Gastrocnemius medialis (tissue), 4 donors: ENCODE results near the gene RABGAP1L. TPM values are rescaled to one million over a fixed set of nuclear protein-coding genes. Genes with fewer than 3 reads are reported as not detected.
A peak's percentile ranks its signal among the peaks of the same experiment; 100 is the strongest.

Source experiments
- ATAC-seq, 2 donors: fragments of 150-250 bp; one replicate each; pipeline ENCODE4 v1.9.1; 2016
- DNase-seq, 2 donors: peaks; one replicate each; pipeline ENCODE4 v3.0.0-alpha.2; 2019
- H3K27ac ChIP-seq, 4 donors: fragments of 200-600 bp; sonication (generic); 1 replicate in 1 of 4; 2 replicates in 3 of 4; pipeline ENCODE4 v1.5.1; 2016 to 2018; ENCODE audit warnings: mild to moderate bottlenecking in 2 of 4, moderate library complexity in 1 of 4
- H3K27me3 ChIP-seq, 3 donors: fragments of 200-600 bp; sonication (generic) in 2 of 3; 1 replicate in 1 of 3; 2 replicates in 2 of 3; pipeline versions ENCODE4 v1.5.1 to v1.6.0; 2016 to 2019; ENCODE audit warnings: mild to moderate bottlenecking in 1 of 3, moderate library complexity in 1 of 3
- H3K36me3 ChIP-seq, 2 donors: fragments of 200-600 bp; sonication (generic) in 1 of 2; one replicate each; pipeline ENCODE4 v1.5.1; 2017 to 2018
- H3K4me1 ChIP-seq, 2 donors: fragments of 200-600 bp; sonication (generic) in 1 of 2; one replicate each; pipeline ENCODE4 v1.5.1; 2016 to 2017; ENCODE audit warnings: mild to moderate bottlenecking in 2 of 2
- H3K4me3 ChIP-seq, 4 donors: fragments of 200-600 bp; sonication (generic) in 3 of 4; 1 replicate in 1 of 4; 2 replicates in 3 of 4; pipeline ENCODE4 v1.5.1; 2016 to 2019; ENCODE audit warnings: mild to moderate bottlenecking in 2 of 4
- H3K9me3 ChIP-seq, 3 donors: fragments of 200-600 bp; sonication (generic) in 2 of 3; 1 replicate in 1 of 3; 2 replicates in 2 of 3; pipeline ENCODE4 v1.5.1; 2016 to 2019
- POLR2A ChIP-seq, 2 donors: fragments of 450-650 bp; IDR thresholded peaks; one replicate each; pipeline ENCODE4 v1.6.1; 2017; ENCODE audit warnings: antibody characterized with exemption in 2 of 2, mild to moderate bottlenecking in 2 of 2, moderate library complexity in 2 of 2
- in situ Hi-C, 4 donors: fragments of 200-750 bp; cut with MboI; loops; one replicate each; pipeline versions ENCODE4 v1.15.0 to v1.8.0; 2017; ENCODE audit warnings: low sequenced_read_pairs in 4 of 4
- intact Hi-C: fragments of 100-400 bp; cut with DNase I; formaldehyde crosslinking; loops from one replicate; pipeline ENCODE4 v1.15.1; 2023; ENCODE audit warnings: low total_unique reads
- total RNA-seq, 4 donors: library from RNA; depleted of rRNA; stranded (reverse); fragments of >200 nt; gene quantifications; one replicate each; pipeline versions ENCODE4 v1.1.0 to v1.2.3, GENCODE V29; 2016
- TF ChIP-seq, protein P1 (sequence below), 5 experiments: fragments of 450-650 bp in 3 of 5; fragments of 200-600 bp in 2 of 5; sonication (generic) in 2 of 5; IDR thresholded peaks in 4 of 5; conservative IDR thresholded peaks in 1 of 5; 1 replicate in 4 of 5; 2 replicates in 1 of 5; pipeline ENCODE4 v1.5.1; 2016 to 2019; ENCODE audit warnings: antibody characterized with exemption in 5 of 5, mild to moderate bottlenecking in 3 of 5, moderate library complexity in 3 of 5

RABGAP1L gene
- total RNA-seq, 4 donors from 2014 or later, result 8.8 to 22.2 (median 14.9) TPM

DNA sequence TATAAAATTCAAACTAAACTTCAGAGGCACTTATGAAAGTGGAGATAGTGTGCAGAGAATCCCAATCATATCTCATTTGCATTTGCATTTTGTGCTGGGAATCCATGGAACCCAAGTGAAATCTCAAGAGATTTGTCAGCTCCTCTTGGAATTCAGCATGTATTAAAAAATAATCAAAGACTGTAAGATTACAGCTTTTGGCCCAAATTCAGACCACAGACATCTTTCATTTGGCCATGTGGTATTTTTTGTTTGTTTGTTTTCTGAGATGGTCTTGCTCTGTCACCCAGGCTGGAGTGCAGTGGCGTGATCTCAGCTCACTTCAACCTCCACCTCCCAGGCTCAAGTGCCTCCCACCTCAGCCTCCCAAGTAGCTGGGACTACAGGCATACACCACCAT is 836.6 kb downstream of the RABGAP1L start:
- peaks cover 6 to 9% of the 10 kb centered on the region in 2 donors for H3K4me1 ChIP-seq
- in situ Hi-C loops (loop anchor here in 1 of 4 donors (25.0 kb wide), 1 partner anchor 1134 kb away; the partner anchor contains the start of genes GAS5 and ZBTB37), intact Hi-C loops (loop anchor here (10.0 kb wide), 2 partner anchors 971 to 1171 kb away; partner anchors contain the start of genes CENPL, DARS2 and RC3H1)
- no peak overlapping the region for H3K27ac ChIP-seq
- H3K27me3 ChIP-seq, result no peaks in the 10 kb centered on the region
- no peak overlapping the region for H3K4me3 ChIP-seq
- DNase-seq (no peak), ATAC-seq (no peak)
- no peaks in the 10 kb centered on the region for H3K9me3 ChIP-seq
- TF ChIP-seq, protein P1, sequence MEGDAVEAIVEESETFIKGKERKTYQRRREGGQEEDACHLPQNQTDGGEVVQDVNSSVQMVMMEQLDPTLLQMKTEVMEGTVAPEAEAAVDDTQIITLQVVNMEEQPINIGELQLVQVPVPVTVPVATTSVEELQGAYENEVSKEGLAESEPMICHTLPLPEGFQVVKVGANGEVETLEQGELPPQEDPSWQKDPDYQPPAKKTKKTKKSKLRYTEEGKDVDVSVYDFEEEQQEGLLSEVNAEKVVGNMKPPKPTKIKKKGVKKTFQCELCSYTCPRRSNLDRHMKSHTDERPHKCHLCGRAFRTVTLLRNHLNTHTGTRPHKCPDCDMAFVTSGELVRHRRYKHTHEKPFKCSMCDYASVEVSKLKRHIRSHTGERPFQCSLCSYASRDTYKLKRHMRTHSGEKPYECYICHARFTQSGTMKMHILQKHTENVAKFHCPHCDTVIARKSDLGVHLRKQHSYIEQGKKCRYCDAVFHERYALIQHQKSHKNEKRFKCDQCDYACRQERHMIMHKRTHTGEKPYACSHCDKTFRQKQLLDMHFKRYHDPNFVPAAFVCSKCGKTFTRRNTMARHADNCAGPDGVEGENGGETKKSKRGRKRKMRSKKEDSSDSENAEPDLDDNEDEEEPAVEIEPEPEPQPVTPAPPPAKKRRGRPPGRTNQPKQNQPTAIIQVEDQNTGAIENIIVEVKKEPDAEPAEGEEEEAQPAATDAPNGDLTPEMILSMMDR (IDR thresholded peaks at IDR 0.05 in 4 of 5, conservative IDR thresholded peaks at IDR 0.05 in 1 of 5), result no peak
- TF ChIP-seq POLR2A (IDR thresholded peaks at IDR 0.05), result no peak
- H3K36me3 ChIP-seq, result no peaks in the 10 kb centered on the region

DNA sequence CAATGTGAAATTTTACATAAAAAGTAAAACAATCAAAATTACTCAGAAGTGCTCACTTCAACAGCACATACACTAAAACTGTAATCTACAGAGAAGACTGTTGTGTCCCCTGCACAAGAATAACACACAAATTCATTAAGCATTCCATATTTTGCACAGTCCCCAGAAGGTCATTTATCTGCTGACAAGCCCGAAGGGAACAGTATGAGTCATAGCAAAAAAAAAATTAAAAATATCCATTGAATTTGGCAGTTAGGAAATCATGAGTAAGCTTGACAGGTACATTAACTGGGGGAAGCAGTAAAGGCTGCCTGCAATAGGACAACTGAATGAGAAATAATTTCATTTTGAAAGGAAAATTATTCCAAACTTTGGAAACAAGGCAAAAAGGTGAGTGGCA is 837.2 kb downstream of the RABGAP1L start:
- ATAC-seq (no peak), DNase-seq (no peak)
- Histone ChIP-seq H3K4me1 (peaks cover 6 to 11% of the 10 kb centered on the region in 2 donors), H3K4me3 (no peak overlapping the region), H3K27me3 (no peaks in the 10 kb centered on the region), H3K36me3 (no peaks in the 10 kb centered on the region), H3K27ac (no peak overlapping the region), H3K9me3 (no peaks in the 10 kb centered on the region)
- in situ Hi-C loops (loop anchor here in 1 of 4 donors (25.0 kb wide), 1 partner anchor 1134 kb away; the partner anchor contains the start of genes GAS5 and ZBTB37), intact Hi-C loops (loop anchor here (10.0 kb wide), 2 partner anchors 972 to 1172 kb away; partner anchors contain the start of genes CENPL, DARS2 and RC3H1)
- TF ChIP-seq POLR2A (IDR thresholded peaks at IDR 0.05), result no peak
- TF ChIP-seq, protein P1 (IDR thresholded peaks at IDR 0.05 in 4 of 5, conservative IDR thresholded peaks at IDR 0.05 in 1 of 5), result no peak

DNA sequence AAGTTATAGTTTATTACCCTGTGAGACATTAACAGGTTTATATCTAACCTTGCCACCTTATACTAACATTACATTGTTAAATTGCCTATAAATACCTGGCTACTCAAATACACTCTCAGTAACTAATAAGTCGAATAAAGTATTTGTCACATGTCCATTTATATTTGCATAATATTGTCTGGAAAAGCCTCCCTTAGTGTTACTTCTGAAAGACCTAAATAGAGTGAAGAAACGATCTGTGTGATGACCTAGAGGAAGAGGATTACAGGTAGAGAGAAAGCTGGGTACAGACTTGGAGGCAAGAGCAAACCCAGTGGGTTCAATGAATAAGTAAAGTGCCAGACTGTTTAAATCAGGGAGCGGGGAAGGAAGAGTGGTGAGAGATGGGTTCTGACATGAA is 837.7 kb downstream of the RABGAP1L start:
- intact Hi-C loops, result loop anchor here (10.0 kb wide), 2 partner anchors 972 to 1172 kb away; partner anchors contain the start of genes CENPL, DARS2 and RC3H1
- TF ChIP-seq, protein P1 (IDR thresholded peaks at IDR 0.05 in 4 of 5, conservative IDR thresholded peaks at IDR 0.05 in 1 of 5), result no peak
- TF ChIP-seq POLR2A (IDR thresholded peaks at IDR 0.05), result no peak
- H3K9me3 ChIP-seq, result no peaks in the 10 kb centered on the region
- H3K4me1 ChIP-seq, result peaks cover 10 to 11% of the 10 kb centered on the region in 2 donors
- in situ Hi-C loops, result loop anchor here in 1 of 4 donors (25.0 kb wide), 1 partner anchor 1135 kb away; the partner anchor contains the start of genes GAS5 and ZBTB37
- H3K36me3 ChIP-seq, result no peaks in the 10 kb centered on the region
- no peak overlapping the region for H3K4me3 ChIP-seq
- DNase-seq, result no peak
- no peaks in the 10 kb centered on the region for H3K27me3 ChIP-seq
- no peak overlapping the region for H3K27ac ChIP-seq
- ATAC-seq, result no peak

DNA sequence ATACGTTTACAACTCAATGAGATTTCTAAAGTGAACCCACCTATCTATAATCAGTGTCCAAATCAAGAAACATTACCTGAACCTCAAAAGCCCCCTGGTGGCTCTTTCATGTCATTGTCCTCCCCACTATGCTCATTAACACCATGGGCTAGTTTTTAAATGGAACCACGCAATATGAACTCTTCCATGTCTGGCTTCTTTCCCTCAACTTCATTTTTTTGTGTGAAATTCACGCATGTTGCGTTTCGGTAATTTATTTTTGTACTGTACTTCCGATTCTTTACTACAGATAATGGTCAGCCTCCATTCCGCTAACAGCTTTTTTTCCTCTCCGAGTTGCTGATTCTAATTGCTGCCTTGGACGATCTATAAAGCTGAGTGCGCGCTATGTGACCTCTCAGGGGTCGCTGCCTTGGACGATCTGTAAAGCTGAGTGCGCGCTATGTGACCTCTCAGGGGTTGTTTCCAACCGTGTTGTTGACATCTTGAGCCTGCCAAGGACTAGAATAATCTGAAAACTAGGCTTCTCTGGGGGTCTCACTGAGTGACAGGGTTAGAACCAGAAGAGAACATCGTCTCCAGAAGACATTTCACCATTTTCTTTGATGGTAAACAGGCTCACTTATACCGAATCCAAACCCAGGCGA is 839.4 kb downstream of the RABGAP1L start:
- peak in 1 of 2 donors; percentile 4 for ATAC-seq
- peak overlapping the region; percentile 56 to 83 (median 74) for H3K4me3 ChIP-seq
- in situ Hi-C loops (loop anchor here in 1 of 4 donors (25.0 kb wide), 1 partner anchor 1136 kb away; the partner anchor contains the start of genes GAS5 and ZBTB37), intact Hi-C loops (loop anchor here (1.0 to 10.0 kb wide), 3 partner anchors 25 to 1174 kb away; partner anchors contain the start of genes CENPL, DARS2, MRPS14 and RC3H1)
- H3K27me3 ChIP-seq, result no peaks in the 10 kb centered on the region
- peaks cover 17 to 24% of the 10 kb centered on the region in 2 donors for H3K4me1 ChIP-seq
- H3K27ac ChIP-seq, result peak overlapping the region; percentile 94 to 97 (median 96)
- peak; percentile 6 to 33 for DNase-seq
- TF ChIP-seq, protein P1 (IDR thresholded peaks at IDR 0.05 in 4 of 5, conservative IDR thresholded peaks at IDR 0.05 in 1 of 5), result peak; percentile 59 to 82 (median 75)
- no peak for TF ChIP-seq POLR2A (IDR thresholded peaks at IDR 0.05)
- H3K9me3 ChIP-seq, result no peaks in the 10 kb centered on the region
- H3K36me3 ChIP-seq, result no peaks in the 10 kb centered on the region
